Motor neuron (in vitro differentiated cells): ENCODE data around the gene IQSEC3. TPM values are rescaled to one million over a fixed set of nuclear protein-coding genes. Genes with fewer than 3 reads are reported as not detected.

Experiments
- ATAC-seq, 8 experiments: fragments of 200-7000 bp; cut with Tn5 transposase; replicated peaks in 6 of 8; 2 replicates each; pipeline ENCODE4 v1.8.0; 2021; ENCODE audit warnings: mild to moderate bottlenecking in 8 of 8, moderate library complexity in 8 of 8
- H3K27ac ChIP-seq, 2 donors: fragments of 250-450 bp; sonication (Bioruptor Pico); 2 replicates each; pipeline ENCODE4 v1.9.0; 2021; ENCODE audit warnings: antibody characterized with exemption in 2 of 2, mild to moderate bottlenecking in 2 of 2, moderate library complexity in 1 of 2
- H3K4me1 ChIP-seq, 2 donors: fragments of 250-450 bp; sonication (Bioruptor Pico); replicated peaks in 1 of 2; 2 replicates each; pipeline ENCODE4 v1.6.1; 2021; ENCODE audit warnings: antibody characterized with exemption in 2 of 2, mild to moderate bottlenecking in 2 of 2, moderate library complexity in 1 of 2
- H3K4me3 ChIP-seq, 5 donors: fragments of 250-450 bp; sonication (Bioruptor Pico); 2 replicates each; pipeline ENCODE4 v1.9.0; 2021; ENCODE audit warnings: antibody characterized with exemption in 5 of 5, mild to moderate bottlenecking in 5 of 5, moderate library complexity in 4 of 5
- WGBS, 10 experiments: fragments of 450-650 bp; shearing (Covaris generic); methylation state at CpG; one replicate each; pipeline ENCODE4 v1.0.0; 2022; 5-methylcytosine and 5-hydroxymethylcytosine counted together
- in situ Hi-C, 9 experiments: fragments of 400-800 bp; cut with MboI; loops; one replicate each; pipeline ENCODE4 v1.15.0; 2021; ENCODE audit warnings: low sequenced_read_pairs in 9 of 9, low pct_unique_long_range_greater_than_20kb in 2 of 9; ENCODE audit not compliant: unreplicated experiment in 9 of 9
- total RNA-seq, 8 experiments: library from RNA; unstranded; fragments of 300-600 nt; gene quantifications; 2 replicates each; pipeline versions ENCODE4 v1.2.3 to v1.2.4, GENCODE V29; 2022

IQSEC3 gene
- total RNA-seq, 8 experiments from 2014 or later = 0.09 to 5.6 (median 1.8) TPM

GRCh38 chr12:171743-172676 is 105.4 kb downstream of the IQSEC3 start:
- H3K4me3 ChIP-seq = no peak overlapping the region
- WGBS, 10 experiments = 0 to 87% (median 33%) methylated on average over 1 to 4 of the region's 18 CpGs; no CpG with 5 or more reads in 3 of the 10 experiments
- in situ Hi-C loops = no loop called here
- peaks cover 70 to 92% of the 10 kb centered on the region in 2 donors for H3K4me1 ChIP-seq
- ATAC-seq = peak in 1 of 8 experiments; percentile 40
- no peak overlapping the region for H3K27ac ChIP-seq

GRCh38 chr12:172732-173161 is 106.2 kb downstream of the IQSEC3 start:
- no peak for ATAC-seq
- in situ Hi-C loops = no loop called here
- no CpG with 5 or more reads among the region's 15 CpGs for WGBS, 10 experiments
- H3K4me1 ChIP-seq = peaks cover 67 to 90% of the 10 kb centered on the region in 2 donors
- peak overlapping the region; percentile 10 to 42 for H3K27ac ChIP-seq
- H3K4me3 ChIP-seq = no peak overlapping the region

- H3K4me1 ChIP-seq = peaks cover 74 to 89% of the 10 kb centered on the region in 2 donors
- ATAC-seq = no peak
- in situ Hi-C loops = no loop called here
- no peak overlapping the region for H3K27ac ChIP-seq
- WGBS, 10 experiments = 40 to 88% (median 84%) methylated on average over 1 to 4 of the region's 6 CpGs; no CpG with 5 or more reads in 6 of the 10 experiments
- no peak overlapping the region for H3K4me3 ChIP-seq
Measured at GRCh38 chr12:174124-174523, 107.6 kb downstream of the IQSEC3 start.

DNA sequence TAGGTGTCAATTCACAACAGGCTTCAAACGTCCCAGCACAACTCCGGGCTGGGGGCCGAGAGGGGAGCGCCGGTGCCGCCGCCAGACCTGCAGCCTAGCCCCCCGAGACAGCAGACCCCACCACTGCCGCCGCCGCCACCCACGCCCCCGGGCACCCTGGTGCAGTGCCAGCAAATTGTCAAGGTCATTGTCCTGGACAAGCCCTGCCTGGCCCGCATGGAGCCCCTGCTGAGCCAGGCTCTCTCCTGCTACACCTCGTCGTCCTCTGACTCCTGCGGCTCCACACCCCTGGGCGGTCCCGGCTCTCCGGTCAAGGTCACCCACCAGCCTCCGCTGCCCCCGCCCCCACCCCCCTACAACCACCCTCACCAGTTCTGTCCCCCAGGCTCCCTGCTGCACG is 108.0 kb downstream of the IQSEC3 start:
- WGBS, 10 experiments = no CpG with 5 or more reads among the region's 23 CpGs
- in situ Hi-C loops = no loop called here
- no peak for ATAC-seq
- H3K27ac ChIP-seq = peak overlapping the region in 1 of 2 donors; percentile 37
- H3K4me3 ChIP-seq = no peak overlapping the region
- peaks cover 73 to 89% of the 10 kb centered on the region in 2 donors for H3K4me1 ChIP-seq

- in situ Hi-C loops = no loop called here
- H3K27ac ChIP-seq = peak overlapping the region in 1 of 2 donors; percentile 64
- H3K4me1 ChIP-seq = peaks cover 69 to 85% of the 10 kb centered on the region in 2 donors
- WGBS, 10 experiments = 0 to 89% (median 45%) methylated on average over 1 to 5 of the region's 10 CpGs; no CpG with 5 or more reads in 6 of the 10 experiments
- ATAC-seq = peak in 1 of 8 experiments; percentile 40
- H3K4me3 ChIP-seq = no peak overlapping the region
Measured at GRCh38 chr12:175250-175649, 108.7 kb downstream of the IQSEC3 start.

DNA sequence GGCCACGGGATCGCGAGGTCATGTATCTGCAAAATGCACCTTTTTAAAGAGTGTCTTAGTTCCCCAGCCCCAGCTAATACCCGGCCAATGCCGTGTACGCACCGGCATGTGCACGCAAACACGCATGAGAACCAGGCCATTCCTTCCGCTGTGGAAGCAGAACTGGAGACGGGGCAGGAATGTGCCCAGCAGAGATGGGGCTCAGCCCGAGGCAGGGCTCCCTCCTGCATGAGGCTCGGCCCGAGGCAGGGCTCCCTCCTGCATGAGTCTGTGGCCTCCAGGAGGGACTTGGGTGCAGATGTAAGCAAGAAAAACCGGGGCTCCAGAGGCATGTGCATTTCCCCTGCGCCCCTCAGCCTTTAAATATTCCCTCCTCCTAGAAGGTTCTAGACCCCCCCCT is 109.2 kb downstream of the IQSEC3 start:
- WGBS, 10 experiments = 84 to 100% (median 100%) methylated on average over 1 to 11 of the region's 16 CpGs; no CpG with 5 or more reads in 7 of the 10 experiments
- peak overlapping the region; percentile 64 to 74 for H3K27ac ChIP-seq
- H3K4me1 ChIP-seq = peaks cover 68 to 84% of the 10 kb centered on the region in 2 donors
- no peak overlapping the region for H3K4me3 ChIP-seq
- in situ Hi-C loops = no loop called here
- no peak for ATAC-seq

- in situ Hi-C loops = no loop called here
- peak overlapping the region; percentile 64 to 74 for H3K27ac ChIP-seq
Measured at GRCh38 chr12:176321-177181, 110.0 kb downstream of the IQSEC3 start.

DNA sequence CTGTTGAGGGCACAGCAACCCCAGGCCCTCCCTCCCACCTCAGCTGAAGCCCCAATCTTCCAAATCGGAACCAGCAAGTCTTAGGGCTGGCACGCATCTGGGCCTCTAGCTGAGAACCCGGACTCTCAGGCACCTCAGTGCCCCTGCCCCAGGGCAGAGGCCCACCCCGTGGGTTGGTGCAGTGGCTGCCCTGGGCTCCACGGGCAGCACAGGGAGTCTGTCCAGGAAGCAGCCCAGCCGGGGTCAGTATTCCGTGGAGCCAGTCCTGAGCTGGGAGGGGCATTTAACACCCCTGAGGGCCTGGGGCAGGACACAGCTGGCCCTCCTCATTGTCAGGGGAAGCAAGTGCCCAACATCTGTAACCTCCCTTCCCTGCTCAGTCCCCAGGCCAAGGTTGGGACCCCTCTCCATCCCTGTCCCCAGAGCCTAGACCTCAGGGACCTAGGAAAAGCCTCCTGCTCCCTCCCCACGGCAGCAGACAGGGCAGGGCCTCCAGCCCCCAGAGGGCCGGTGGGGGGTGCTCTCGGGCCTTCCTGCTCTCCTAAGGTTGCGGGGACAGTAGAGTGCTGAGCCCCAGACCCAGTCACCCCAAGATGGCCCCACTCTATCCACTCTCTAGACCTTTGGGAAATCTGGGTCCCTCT is 110.9 kb downstream of the IQSEC3 start:
- no peak for ATAC-seq
- Histone ChIP-seq H3K4me3 (no peak overlapping the region), H3K27ac (peak overlapping the region in 1 of 2 donors; percentile 38), H3K4me1 (peaks cover 68 to 72% of the 10 kb centered on the region in 2 donors)
- WGBS, 10 experiments = 43 to 66% methylated on average over 6 to 7 of the region's 11 CpGs; no CpG with 5 or more reads in 8 of the 10 experiments
- in situ Hi-C loops = no loop called here

More at GRCh38 chr12:176321-177181, 110.0 kb downstream of the IQSEC3 start:
- WGBS, 10 experiments = 0 to 67% (median 29%) methylated on average over 1 to 5 of the region's 16 CpGs; no CpG with 5 or more reads in 4 of the 10 experiments
- Histone ChIP-seq H3K4me1 (peaks cover 71 to 77% of the 10 kb centered on the region in 2 donors), H3K4me3 (no peak overlapping the region)
- peak; percentile 29 to 89 (median 86) for ATAC-seq

DNA sequence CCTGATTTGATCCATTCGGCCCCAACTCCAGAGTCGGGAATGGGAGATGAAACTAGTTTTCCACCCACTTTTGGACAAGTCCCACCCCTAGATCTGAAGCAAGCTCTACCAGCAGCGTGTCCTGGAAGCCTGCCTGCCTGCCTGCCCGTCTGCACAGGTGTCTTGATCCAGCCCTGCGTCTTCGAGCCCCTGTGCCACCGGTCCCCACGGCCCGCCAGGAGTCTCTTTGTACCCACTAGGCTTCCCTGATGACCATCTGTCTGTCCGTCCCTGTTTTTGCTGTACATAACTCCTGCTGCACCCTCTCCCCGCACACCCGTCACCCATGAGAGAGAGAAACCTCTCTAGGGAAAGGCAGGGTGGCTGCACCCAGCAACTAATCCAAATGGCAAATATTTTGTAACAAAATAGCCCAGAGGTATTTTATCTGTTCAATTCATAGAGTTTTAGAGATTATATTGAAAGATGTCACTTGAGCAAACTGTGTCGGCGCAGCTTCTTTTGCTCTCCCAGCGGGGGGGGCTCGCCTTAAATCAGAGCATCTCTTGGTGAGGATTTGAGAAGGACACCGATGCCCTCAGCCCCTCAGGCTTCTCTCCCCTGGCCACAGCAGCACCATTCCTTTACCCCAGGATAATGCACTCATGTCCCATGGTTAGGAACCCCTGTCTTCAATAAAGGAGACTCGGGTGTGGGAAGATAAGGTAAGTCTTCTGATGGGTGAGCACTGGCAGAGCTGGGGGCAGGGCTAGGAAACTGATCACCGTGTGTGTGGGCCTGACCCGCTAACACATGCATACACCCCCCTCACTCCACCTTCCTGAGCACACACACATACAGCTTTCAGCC is 111.6 kb downstream of the IQSEC3 start:
- H3K4me3 ChIP-seq = no peak overlapping the region
- no peak for ATAC-seq
- H3K4me1 ChIP-seq = peaks cover 60 to 64% of the 10 kb centered on the region in 2 donors
- in situ Hi-C loops = no loop called here
- no peak overlapping the region for H3K27ac ChIP-seq
- 73 to 100% (median 83%) methylated on average over 1 to 11 of the region's 20 CpGs; no CpG with 5 or more reads in 1 of the 10 experiments for WGBS, 10 experiments

DNA sequence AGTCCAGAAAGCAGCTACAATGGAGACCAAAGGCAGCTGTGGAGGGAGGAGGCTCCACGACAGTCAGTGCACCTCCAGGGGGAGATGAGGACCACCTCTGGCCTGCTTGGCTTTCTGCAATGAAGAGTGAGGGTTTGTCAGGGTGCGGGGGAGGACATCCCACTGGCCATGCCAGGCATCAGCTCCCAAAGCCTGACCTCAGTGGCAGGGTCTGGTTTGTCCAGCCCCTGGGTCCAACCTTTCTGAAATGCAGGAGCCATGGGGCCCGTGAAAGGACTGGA is 112.2 kb downstream of the IQSEC3 start:
- 60 to 100% (median 60%) methylated on average over 1 to 2 of the region's 3 CpGs; no CpG with 5 or more reads in 5 of the 10 experiments for WGBS, 10 experiments
- Histone ChIP-seq H3K4me1 (peaks cover 55 to 59% of the 10 kb centered on the region in 2 donors), H3K4me3 (no peak overlapping the region), H3K27ac (no peak overlapping the region)
- no peak for ATAC-seq
- in situ Hi-C loops = no loop called here

DNA sequence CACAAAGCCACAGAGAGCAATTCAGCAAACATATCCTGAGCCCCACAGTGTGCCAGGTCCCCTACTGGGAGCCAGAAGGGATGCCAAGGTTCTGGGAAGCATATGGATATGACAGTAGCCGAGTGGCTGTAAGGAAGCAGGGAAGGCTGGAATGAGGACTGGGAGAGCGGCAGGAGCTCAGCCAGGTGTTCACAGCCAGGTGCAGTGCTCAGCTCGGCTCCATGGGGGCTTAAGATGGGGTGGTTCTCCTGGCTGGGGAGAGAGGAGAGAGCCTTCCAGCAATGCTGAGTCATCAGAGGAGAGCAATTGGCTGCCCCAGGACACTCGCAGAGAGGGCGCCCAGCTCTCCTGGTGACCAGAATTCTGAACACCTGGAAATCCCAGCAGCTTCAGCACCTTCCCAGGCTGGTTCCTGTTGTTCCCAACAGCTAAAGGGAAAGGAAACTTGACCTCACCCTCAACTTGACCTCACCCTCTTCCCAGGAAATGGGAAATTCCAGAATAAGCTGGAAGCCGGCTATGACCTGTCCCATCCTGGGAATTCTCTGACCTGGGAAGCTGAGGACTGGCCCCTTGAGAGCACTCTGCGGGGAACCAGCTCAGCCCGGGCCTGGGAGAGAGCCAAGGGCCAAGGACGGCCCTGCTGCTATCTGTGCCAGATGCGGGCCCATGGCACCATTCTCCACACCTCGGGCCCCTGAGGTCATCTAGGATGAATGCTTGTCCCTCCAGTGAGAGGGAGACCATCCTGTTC is 112.7 kb downstream of the IQSEC3 start:
- WGBS, 10 experiments = 67 to 100% (median 86%) methylated on average over 1 to 4 of the region's 11 CpGs; no CpG with 5 or more reads in 4 of the 10 experiments
- ATAC-seq = no peak
- Histone ChIP-seq H3K4me1 (peaks cover 51 to 54% of the 10 kb centered on the region in 2 donors), H3K4me3 (no peak overlapping the region), H3K27ac (no peak overlapping the region)
- in situ Hi-C loops = no loop called here
